DMS153 treated with DMSO at 0.1 percent for 48 hours (cell line): ENCODE results near the gene ATP2C2.
"Not testable (repeated sequence)": the region's sequence is repeated elsewhere in the genome, so short reads cannot be mapped to it uniquely, and the experiment has no call there.

Source experiments
- DNase-seq: peaks from one replicate; lab custom pipeline; 2025; ENCODE audit not compliant: unreplicated experiment; lab: John Stamatoyannopoulos, UW

ATP2C2 gene

DNA sequence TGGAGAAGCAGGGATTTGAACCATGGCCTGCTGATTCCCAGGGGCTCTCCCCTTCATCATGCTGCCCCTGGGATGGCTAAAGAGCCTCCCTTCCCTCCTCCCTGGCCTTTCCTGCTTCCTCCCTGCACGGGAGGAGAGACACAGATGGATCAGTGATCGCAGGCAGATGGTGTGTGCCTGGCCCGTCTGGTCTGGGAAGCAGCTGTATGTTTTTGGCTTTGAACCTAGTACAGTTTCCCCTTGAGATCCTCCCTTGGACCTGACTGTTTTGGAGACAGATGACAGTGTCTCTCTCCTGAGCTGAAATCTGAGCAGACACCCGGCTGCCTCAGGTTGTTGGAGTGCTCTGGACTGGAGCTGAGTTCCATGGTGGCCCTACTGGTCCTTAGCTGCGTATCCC is 29.0 kb upstream of the ATP2C2 start:
- no peak for DNase-seq

DNA sequence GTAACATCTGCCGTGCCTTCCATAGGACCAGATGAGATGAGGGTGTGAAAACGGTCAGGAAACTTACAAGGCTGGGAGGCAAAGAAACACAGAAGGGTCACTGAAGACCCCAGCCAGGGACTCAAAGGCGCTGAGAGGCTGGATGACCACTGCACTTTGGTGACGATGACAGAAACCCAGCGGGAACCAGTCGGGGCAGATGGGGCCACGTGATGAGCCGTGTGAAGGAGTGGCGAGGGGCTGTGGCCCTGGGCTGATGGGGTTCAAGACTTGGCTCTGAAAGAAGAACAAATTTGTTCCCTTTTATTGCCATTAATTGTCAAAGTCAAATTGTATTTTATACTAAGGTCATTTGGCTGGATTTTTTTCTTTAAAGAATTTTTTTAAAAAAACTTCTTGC is 28.6 kb upstream of the ATP2C2 start:
- DNase-seq, result no peak

DNA sequence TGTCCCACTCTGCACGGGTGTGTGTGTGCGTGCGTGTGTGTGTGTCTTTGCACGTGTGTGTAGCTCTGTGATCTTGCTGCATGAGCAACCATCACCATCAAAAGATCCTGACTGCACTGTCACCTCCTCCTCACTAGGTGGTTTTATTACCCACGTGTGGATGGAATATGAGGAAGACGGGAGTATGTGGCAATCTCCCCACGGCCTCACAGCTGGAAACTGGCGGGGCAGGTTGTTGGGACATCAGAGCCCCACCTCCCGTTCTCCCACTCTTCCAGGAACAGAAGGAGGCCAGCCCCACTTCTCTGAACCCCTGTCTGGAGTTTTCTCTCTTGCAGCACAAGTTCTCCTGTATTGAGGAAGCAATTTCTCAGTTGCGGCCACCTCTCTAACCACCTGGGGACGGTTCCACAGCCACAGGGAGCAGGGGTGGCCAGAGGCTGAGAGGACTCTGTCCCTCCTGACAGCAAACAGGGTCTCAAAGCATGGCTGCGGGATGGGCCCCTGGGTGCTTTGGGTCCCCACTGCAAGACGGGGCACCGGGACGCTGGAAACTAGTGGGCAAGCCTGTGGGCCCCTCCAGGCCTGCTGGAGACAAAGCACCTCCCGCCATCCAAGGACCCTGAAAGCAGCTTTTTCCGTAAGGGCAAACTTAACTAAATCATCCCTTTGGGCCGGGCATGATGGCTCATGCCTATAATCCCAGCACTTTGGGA is 27.9 kb upstream of the ATP2C2 start:
- no peak for DNase-seq

- no peak for DNase-seq
These were observed 26.6 kb upstream of the ATP2C2 start for GRCh38 chr16:84341528-84342295.

DNA sequence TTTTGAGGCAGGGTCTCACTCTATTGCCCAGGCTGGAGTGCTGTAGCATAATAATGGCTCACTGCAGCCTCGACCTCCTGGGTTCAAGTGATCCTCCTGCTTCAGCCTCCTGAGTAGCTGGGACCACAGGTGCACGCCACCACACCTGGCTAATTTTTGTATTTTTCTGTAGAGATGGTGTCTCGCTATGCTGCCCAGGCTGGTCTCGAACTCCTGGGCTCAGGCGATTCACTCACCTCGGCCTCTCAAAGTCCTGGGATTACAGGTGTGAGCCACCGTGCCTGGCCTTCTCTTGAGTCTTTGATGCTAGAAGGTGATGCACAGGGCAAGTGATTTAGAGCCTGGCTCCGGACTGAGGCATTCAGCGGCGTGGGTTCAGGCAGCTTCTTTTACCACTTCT is 24.5 kb upstream of the ATP2C2 start:
- DNase-seq, result not testable (repeated sequence)

GRCh38 chr16:84344781-84345180 is 23.6 kb upstream of the ATP2C2 start:
- DNase-seq, result no peak

DNA sequence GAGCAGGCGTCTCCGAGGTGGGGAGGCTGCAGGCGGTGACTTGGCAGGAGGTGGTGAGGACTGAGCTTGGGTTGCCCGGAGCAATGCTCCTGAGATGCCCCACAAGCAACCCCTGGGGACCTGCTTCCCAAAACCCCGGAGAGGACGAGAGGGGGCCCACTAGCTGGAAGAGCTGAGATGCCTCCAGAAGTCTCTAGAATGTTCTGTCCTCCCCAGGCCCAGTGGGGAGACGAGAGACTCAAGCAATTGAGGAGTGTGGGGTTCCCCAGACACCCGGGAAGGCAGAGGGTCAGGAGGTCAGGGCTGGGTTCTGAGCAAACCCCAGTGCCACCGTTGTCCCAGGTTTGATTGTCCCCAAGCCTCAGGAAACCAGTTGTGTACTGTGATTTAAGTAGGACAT is 21.2 kb upstream of the ATP2C2 start:
- no peak for DNase-seq

- DNase-seq, result no peak
These were observed 19.9 kb upstream of the ATP2C2 start for GRCh38 chr16:84348386-84348888.

DNA sequence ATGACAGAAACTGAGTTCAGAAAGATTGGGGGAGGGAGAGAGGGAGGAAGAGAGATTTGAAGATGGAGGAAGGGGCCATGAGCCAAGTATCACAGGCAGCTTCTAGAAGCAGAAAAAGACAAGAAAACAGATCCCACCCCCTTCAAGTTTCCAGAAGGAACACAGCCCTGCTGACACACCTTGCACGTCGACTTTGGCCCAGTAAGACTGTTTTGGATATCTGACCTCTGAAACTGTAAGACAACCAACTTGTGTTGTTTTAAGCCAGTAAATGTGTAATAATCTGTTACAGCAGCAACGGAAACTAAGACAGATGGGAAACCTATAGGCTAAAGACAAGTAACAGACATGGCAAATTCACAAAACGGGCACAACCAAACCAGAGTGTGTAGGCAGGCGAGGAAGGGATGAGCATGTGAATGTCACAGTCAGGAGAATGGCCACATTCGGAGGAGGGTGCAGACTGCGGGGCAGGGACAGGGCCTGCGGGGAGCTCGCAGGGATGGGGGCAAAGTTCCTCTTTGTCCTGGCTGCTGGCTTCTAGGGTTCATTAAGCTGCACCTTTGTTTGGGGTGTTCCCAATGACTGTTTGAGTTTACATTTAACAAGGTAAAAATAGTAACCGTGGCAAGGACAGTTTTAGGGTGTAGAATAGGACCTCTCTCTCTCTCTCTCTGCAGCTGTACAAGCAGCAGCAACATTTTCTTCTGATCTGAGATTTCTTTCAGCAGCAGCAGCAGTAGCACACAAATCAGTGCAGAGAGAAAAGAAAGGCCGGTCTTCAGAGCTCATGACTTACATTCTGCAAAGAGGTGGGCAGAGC is 18.3 kb upstream of the ATP2C2 start:
- no peak for DNase-seq

DNA sequence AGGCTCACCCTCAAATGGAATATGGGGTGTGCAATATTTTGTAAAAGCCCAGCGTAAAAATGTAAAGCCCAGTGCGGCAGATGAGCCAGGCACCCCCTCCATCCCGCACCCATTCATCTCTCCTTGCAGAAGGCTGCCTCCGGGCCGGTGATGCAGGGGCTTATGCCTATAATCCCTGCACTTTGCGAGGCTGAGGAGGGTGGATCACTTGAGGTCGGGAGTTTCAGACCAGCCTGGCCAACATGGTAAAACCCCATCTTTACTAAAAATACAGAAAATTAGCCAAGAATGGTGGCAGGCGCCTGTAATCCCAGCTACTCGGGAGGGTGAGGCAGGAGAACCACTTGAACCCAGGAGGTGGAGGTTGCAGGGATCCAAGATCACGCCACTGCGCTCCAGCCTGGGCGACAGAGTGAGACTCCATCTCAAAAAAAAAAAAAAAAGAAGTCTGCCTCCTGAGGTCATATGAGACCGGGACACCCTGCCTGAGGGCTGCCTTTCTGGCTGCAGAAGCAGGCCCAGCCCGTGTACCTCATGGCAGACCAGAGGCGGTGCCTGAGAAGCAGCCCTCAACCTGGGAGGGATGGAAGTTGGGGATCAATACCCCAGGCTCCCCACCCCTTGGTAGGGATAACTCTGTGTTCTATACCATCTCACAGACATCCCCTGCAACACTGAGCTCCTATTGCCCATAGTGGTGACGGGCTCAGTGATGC is 17.5 kb upstream of the ATP2C2 start:
- DNase-seq, result no peak

- no peak for DNase-seq
These were observed 16.7 kb upstream of the ATP2C2 start for GRCh38 chr16:84351630-84352029.

- no peak for DNase-seq
These were observed 14.0 kb upstream of the ATP2C2 start for GRCh38 chr16:84354306-84354705.

GRCh38 chr16:84355149-84355548 is 13.2 kb upstream of the ATP2C2 start:
- DNase-seq, result no peak

DNA sequence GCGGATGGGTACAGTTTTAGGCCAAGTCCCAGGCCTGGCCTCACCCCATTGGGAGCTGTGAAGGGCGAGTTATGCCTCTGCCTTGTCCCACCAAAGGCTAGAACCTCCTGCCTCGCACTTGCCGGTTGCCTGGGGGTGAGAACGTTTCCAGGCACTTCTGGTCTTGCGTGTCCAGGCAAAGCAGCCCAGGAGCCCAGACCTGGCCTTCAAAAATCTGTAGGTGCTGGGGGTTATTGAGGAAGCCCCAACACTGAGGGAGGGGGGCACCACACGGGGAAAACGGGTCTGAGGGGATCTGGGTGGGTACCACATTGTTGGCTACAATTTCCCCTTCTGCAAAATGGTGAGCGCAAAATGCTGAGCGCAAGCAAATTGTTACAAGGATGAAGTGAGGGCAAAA is 12.2 kb upstream of the ATP2C2 start:
- no peak for DNase-seq

DNA sequence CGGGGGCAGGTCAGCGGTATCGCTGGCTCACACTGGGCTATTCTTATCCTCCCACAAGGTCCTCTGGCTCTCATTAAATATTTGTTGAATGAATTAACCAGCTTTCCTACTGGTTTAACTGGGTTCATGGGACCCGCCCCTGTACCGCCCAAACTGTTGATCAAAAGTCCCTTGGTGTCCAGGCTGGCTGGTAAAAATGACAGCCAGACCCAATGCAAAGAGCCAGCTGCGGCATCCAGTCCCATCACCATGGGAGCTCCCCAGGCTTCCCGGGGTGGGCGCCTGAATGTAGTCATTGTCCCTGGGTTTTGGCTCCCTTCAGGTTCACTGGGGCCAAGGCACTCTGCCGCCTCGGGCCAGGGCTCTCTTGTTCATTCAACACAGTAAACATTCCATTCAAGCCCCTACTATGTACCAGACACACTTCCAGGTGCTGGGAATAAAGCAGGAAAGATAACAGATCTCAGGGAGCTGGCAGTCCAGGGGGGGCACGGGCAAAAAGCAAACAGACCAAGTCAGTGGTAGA is 11.7 kb upstream of the ATP2C2 start:
- DNase-seq, result no peak

DNA sequence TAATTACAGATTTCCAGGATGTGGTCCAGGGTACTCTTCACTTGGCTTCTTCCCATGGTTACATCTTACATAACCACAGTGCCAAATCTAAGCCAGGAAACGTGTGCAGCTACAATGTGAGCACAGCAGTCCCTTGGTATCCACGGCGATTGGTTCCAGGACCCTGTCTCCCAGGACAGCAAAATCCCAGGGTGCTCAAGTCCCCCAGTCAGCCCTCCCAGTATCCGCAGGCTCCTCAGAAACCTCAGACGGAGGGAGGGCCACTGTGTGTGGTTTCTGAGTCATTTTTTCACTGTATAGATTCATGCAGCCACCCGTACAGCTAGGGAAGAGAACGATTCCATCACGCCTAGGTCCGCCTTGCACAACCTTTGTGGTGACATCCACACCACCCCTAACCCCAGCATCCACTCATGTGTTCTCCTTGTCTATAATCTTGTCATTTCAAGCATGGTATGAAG is 11.1 kb upstream of the ATP2C2 start:
- DNase-seq, result no peak

DNA sequence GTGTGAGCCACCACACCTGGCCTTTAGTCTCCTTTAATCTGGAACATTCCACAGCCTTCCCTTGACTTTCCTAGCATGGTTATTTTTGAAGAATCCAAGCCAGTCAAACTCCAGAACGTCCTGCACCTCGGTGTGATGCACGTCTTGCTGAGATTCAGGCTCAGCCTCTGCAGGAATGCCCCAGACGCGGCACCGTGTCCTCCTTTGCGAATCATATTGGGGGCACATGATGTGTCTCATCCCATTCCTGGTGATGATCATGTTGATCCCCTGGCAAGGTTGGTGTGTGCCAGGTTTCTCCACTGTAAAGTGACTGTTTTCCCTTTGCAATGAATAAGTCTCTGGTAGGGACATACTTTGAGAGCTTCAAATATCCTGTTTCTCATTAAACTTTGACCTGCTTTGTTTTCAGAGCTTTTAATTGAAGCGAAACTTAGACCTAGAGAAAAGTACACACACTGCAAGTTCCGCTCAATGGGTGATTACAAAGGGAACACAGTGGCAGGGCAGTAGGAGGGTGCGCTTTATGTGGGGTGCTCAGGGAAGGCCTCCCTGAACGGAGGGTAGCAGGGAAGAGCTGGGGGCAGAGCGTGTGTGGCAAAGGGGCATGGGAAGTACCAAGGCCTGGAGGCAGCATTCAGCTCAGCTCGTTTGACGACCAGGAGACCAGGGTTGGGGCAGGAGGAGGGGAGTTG is 9.6 kb upstream of the ATP2C2 start:
- DNase-seq, result no peak

DNA sequence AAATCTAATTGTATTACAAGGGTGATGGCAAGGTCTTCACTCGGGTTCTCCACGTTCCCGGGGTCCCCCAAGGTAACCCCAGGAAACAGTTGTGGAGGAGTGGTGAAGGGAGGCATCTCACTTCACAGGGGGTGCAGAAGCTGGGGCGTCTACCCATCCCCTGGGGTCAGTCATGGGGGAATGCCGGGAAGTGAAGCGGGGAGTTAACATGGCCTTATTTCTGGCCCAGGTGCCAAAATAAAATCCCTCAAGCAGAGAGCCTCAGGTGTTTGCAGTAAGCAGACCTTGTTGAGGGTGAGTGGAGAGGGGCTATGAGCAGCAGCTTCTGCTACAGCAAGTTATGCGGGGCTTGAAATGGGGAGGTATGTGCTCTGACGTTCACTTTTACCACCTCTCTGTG is 9.0 kb upstream of the ATP2C2 start:
- no peak for DNase-seq

GRCh38 chr16:84360170-84360569 is 8.2 kb upstream of the ATP2C2 start:
- DNase-seq, result no peak

DNA sequence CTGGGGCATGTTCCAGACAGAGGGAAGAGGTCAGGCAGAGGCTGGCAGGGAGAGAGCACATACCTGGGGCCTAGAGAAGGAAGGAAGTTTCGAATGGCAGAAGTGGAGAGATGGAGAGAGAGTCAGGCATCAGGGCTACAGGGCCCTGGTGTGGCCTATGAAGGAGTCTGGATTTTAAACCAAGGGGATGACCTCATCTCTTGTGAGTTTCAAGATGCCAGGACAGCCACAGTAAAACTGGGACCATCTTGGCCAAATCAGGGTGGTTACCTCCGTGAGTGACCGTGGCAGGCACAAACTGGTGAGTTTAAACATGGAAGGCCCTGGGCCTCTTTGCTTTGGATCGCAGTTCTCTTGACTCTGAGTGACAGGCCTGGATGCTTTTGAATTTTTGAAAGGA is 7.6 kb upstream of the ATP2C2 start:
- DNase-seq, result no peak
